ENCODE results near the gene NEUROG2.

GRCh38 chr4:112552668-112553067, 36.7 kb upstream of the NEUROG2 start:
- no peak for TF ChIP-seq CTCF (IDR thresholded peaks at IDR 0.05; ENCODE audit: low read depth, low read length)
- no peak for TF ChIP-seq EZH2phosphoT487 (IDR thresholded peaks at IDR 0.05; ENCODE audit: low read depth)
